PC-9 (cell line): ENCODE results near the gene RAB10.

Source experiments
- EZH2 ChIP-seq: fragments of 200-600 bp; sonication (generic); IDR thresholded peaks from 2 replicates; pipeline ENCODE4 v1.8.0; 2017; ENCODE audit warnings: antibody characterized with exemption, low read depth
- TF ChIP-seq, protein P1 (sequence below): fragments of 200-600 bp; sonication (generic); conservative IDR thresholded peaks from 2 replicates; pipeline ENCODE4 v1.6.1; 2017; ENCODE audit warnings: mixed run types, antibody characterized with exemption, mild to moderate bottlenecking, moderate library complexity

- TF ChIP-seq, protein P1, sequence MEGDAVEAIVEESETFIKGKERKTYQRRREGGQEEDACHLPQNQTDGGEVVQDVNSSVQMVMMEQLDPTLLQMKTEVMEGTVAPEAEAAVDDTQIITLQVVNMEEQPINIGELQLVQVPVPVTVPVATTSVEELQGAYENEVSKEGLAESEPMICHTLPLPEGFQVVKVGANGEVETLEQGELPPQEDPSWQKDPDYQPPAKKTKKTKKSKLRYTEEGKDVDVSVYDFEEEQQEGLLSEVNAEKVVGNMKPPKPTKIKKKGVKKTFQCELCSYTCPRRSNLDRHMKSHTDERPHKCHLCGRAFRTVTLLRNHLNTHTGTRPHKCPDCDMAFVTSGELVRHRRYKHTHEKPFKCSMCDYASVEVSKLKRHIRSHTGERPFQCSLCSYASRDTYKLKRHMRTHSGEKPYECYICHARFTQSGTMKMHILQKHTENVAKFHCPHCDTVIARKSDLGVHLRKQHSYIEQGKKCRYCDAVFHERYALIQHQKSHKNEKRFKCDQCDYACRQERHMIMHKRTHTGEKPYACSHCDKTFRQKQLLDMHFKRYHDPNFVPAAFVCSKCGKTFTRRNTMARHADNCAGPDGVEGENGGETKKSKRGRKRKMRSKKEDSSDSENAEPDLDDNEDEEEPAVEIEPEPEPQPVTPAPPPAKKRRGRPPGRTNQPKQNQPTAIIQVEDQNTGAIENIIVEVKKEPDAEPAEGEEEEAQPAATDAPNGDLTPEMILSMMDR = no peak
- TF ChIP-seq EZH2 = no peak
These were observed 15.5 kb upstream of the RAB10 start for GRCh38 chr2:26018184-26019055.
